H1 (cell line): Measurements from ENCODE around the gene PLCXD1. TPM values are rescaled to one million over a fixed set of nuclear protein-coding genes. Genes with fewer than 3 reads are reported as not detected.

Experiments used
- CTCF ChIA-PET: fragments of 300-600 bp; sonication (Branson Sonifier 250); formaldehyde crosslinking; loops from one replicate; lab custom pipeline; 2021; ENCODE audit not compliant: partially characterized antibody; lab: Charles Lee
- POLR2A ChIA-PET: fragments of 300-600 bp; sonication (Branson Sonifier 250); formaldehyde crosslinking; loops from one replicate; lab custom pipeline; 2021; ENCODE audit warnings: inconsistent platforms; ENCODE audit not compliant: partially characterized antibody; lab: Charles Lee
- DNase-seq, 2 experiments: peaks; one replicate each; pipeline versions ENCODE4 v3.0.0 to v3.0.0-alpha.2; 2010 to 2022; ENCODE audit warnings: low spot score in 2 of 2, low read depth in 1 of 2, mixed read lengths in 1 of 2
- FAIRE-seq: peaks from 2 replicates; lab custom pipeline; 2011; peaks lifted over from hg19 to GRCh38; lab: Jason Lieb, UNC
- H2AFZ ChIP-seq: 2 replicates; pipeline ENCODE4 v1.8.1; 2012; ENCODE audit warnings: low read length, inconsistent platforms
- H2AK5ac ChIP-seq: 2 replicates; pipeline ENCODE4 v1.6.1; 2013; ENCODE audit warnings: low read depth, low read length
- H2BK120ac ChIP-seq: replicated peaks from 2 replicates; pipeline ENCODE3; 2013; ENCODE audit warnings: low read depth, low read length, inconsistent platforms
- H2BK12ac ChIP-seq: 2 replicates; pipeline ENCODE4 v1.6.1; 2013; ENCODE audit warnings: low read depth, low read length
- H2BK15ac ChIP-seq: 2 replicates; pipeline ENCODE4 v1.6.1; 2013; ENCODE audit warnings: low read length
- H2BK20ac ChIP-seq: 2 replicates; pipeline ENCODE4 v1.6.1; 2013; ENCODE audit warnings: low read length
- H2BK5ac ChIP-seq: 2 replicates; pipeline ENCODE4 v1.6.1; 2013; ENCODE audit warnings: low read depth, low read length
- H3K14ac ChIP-seq: 2 replicates; pipeline ENCODE4 v1.6.1; 2013; ENCODE audit warnings: inconsistent platforms; ENCODE audit not compliant: insufficient read length
- H3K18ac ChIP-seq: 2 replicates; pipeline ENCODE4 v1.6.1; 2013; ENCODE audit warnings: low read length; ENCODE audit errors: extremely low read depth
- H3K23ac ChIP-seq: 2 replicates; pipeline ENCODE4 v1.6.1; 2013; ENCODE audit warnings: inconsistent platforms; ENCODE audit not compliant: insufficient read length
- H3K23me2 ChIP-seq: 2 replicates; pipeline ENCODE4 v1.6.1; 2013; ENCODE audit warnings: low read depth, low read length
- H3K27ac ChIP-seq: 2 replicates; pipeline ENCODE4 v1.6.1; 2011; ENCODE audit warnings: low read depth, low read length, inconsistent platforms
- H3K27me3 ChIP-seq, 4 experiments: replicated peaks in 1 of 4; 1 replicate in 1 of 4; 2 replicates in 3 of 4; pipeline versions ENCODE4 v1.6.1 to v1.8.1; 2011 to 2013; ENCODE audit warnings: low read length in 3 of 4, mild to moderate bottlenecking in 3 of 4, inconsistent platforms in 2 of 4, mixed read lengths in 2 of 4, moderate library complexity in 1 of 4; ENCODE audit not compliant: control insufficient read depth in 3 of 4, insufficient read depth in 3 of 4; ENCODE audit errors: extremely low read depth in 1 of 4
- H3K36me3 ChIP-seq, 4 experiments: 2 replicates each; pipeline versions ENCODE4 v1.6.1 to v1.8.1; 2011 to 2013; ENCODE audit warnings: mild to moderate bottlenecking in 4 of 4, low read length in 3 of 4, moderate library complexity in 2 of 4, control low read depth in 1 of 4, inconsistent platforms in 1 of 4; ENCODE audit not compliant: insufficient read depth in 4 of 4, control insufficient read depth in 2 of 4
- H3K4ac ChIP-seq: replicated peaks from 2 replicates; pipeline ENCODE3; 2013; ENCODE audit warnings: low read length, low read depth, mixed read lengths, inconsistent platforms; ENCODE audit not compliant: insufficient read length
- H3K4me1 ChIP-seq, 4 experiments: replicated peaks in 1 of 4; 1 replicate in 1 of 4; 2 replicates in 3 of 4; pipeline versions ENCODE4 v1.6.1 to v1.8.1; 2011 to 2013; ENCODE audit warnings: low read length in 3 of 4, inconsistent platforms in 2 of 4, mixed read lengths in 1 of 4; ENCODE audit not compliant: insufficient read depth in 4 of 4, control insufficient read depth in 3 of 4
- H3K4me2 ChIP-seq, 2 experiments: 2 replicates each; pipeline versions ENCODE4 v1.6.1 to v1.8.1; 2011 to 2013; ENCODE audit warnings: low read depth in 2 of 2, low read length in 2 of 2, control low read depth in 1 of 2, inconsistent platforms in 1 of 2, mild to moderate bottlenecking in 1 of 2; ENCODE audit not compliant: insufficient read depth in 1 of 2
- H3K4me3 ChIP-seq, 4 experiments: fragments of 200-600, 300-600 bp in 1 of 4; sonication (generic), shearing (Covaris generic), sonication (Bioruptor Twin) in 1 of 4; 2 replicates each; pipeline versions ENCODE4 v1.5.1 to v1.8.1; 2011 to 2016; ENCODE audit warnings: low read length in 4 of 4, low read depth in 3 of 4, control low read depth in 2 of 4, inconsistent platforms in 2 of 4, mild to moderate bottlenecking in 2 of 4, mixed read lengths in 1 of 4, moderate library complexity in 1 of 4; ENCODE audit not compliant: insufficient read depth in 2 of 4; ENCODE audit errors: extremely low read depth in 1 of 4
- H3K56ac ChIP-seq: replicated peaks from 2 replicates; pipeline ENCODE3; 2013; ENCODE audit warnings: low read depth, mild to moderate bottlenecking, mixed read lengths, low read length, inconsistent platforms; ENCODE audit not compliant: insufficient read length
- H3K79me1 ChIP-seq: 2 replicates; pipeline ENCODE4 v1.6.1; 2013; ENCODE audit warnings: low read depth, low read length, control low read depth
- H3K79me2 ChIP-seq, 2 experiments: 2 replicates each; pipeline versions ENCODE4 v1.6.1 to v1.8.1; 2012 to 2013; ENCODE audit warnings: low read length in 2 of 2, mild to moderate bottlenecking in 2 of 2, inconsistent platforms in 1 of 2; ENCODE audit not compliant: insufficient read depth in 2 of 2, control insufficient read depth in 1 of 2
- H3K9ac ChIP-seq, 4 experiments: replicated peaks in 1 of 4; 1 replicate in 1 of 4; 2 replicates in 3 of 4; pipeline versions ENCODE4 v1.6.1 to v1.8.1; 2011 to 2013; ENCODE audit warnings: low read depth in 3 of 4, low read length in 3 of 4, control low read depth in 2 of 4, mild to moderate bottlenecking in 2 of 4, moderate library complexity in 2 of 4, inconsistent platforms in 1 of 4; ENCODE audit errors: extremely low read depth in 1 of 4
- H3K9me3 ChIP-seq, 2 experiments: 2 replicates each; pipeline versions ENCODE4 v1.6.1 to v1.8.1; 2012 to 2013; ENCODE audit warnings: mild to moderate bottlenecking in 2 of 2, moderate library complexity in 2 of 2, control low read depth in 1 of 2, inconsistent platforms in 1 of 2, low read depth in 1 of 2, low read length in 1 of 2, mixed read lengths in 1 of 2; ENCODE audit not compliant: insufficient read depth in 2 of 2
- H4K20me1 ChIP-seq, 2 experiments: replicated peaks in 1 of 2; 2 replicates each; pipeline versions ENCODE3 to v1.8.1; 2011 to 2013; ENCODE audit warnings: inconsistent platforms in 2 of 2, low read length in 2 of 2, mild to moderate bottlenecking in 1 of 2; ENCODE audit not compliant: insufficient read depth in 2 of 2, control insufficient read depth in 1 of 2
- H4K5ac ChIP-seq: 2 replicates; pipeline ENCODE4 v1.6.1; 2013; ENCODE audit warnings: low read length, low read depth, mixed read lengths, inconsistent platforms; ENCODE audit not compliant: insufficient read length
- H4K8ac ChIP-seq: 2 replicates; pipeline ENCODE4 v1.8.0; 2013; ENCODE audit warnings: mild to moderate bottlenecking, moderate library complexity, low read length, inconsistent platforms; ENCODE audit not compliant: insufficient read depth; ENCODE audit errors: extremely low read depth
- H4K91ac ChIP-seq: replicated peaks from 2 replicates; pipeline ENCODE3; 2013; ENCODE audit warnings: low read length, mixed read lengths, inconsistent platforms; ENCODE audit not compliant: insufficient read length
- BRCA1 ChIP-seq: IDR thresholded peaks from 2 replicates; pipeline ENCODE4 v1.6.1; 2012; ENCODE audit warnings: low read depth, low read length, improper control_type of control experiment
- CBX8 ChIP-seq: fragments of 300-800, 300-1000 bp; sonication (generic); IDR thresholded peaks from 2 replicates; pipeline ENCODE4 v1.7.1; 2016; ENCODE audit warnings: low read depth, low read length, borderline replicate concordance
- GABPA ChIP-seq: IDR thresholded peaks from 2 replicates; pipeline ENCODE4 v1.6.1; 2011; ENCODE audit warnings: mild to moderate bottlenecking, low read length, moderate library complexity, borderline replicate concordance; ENCODE audit not compliant: insufficient read depth
- JUN ChIP-seq: IDR thresholded peaks from 2 replicates; pipeline ENCODE4 v1.6.1; 2011; ENCODE audit warnings: low read depth, mild to moderate bottlenecking, improper control_type of control experiment, low read length
- KDM1A ChIP-seq: fragments of 200-600, 300-600 bp; sonication (generic); IDR thresholded peaks from 2 replicates; pipeline ENCODE4 v1.7.1; 2016; ENCODE audit warnings: mild to moderate bottlenecking, low read length, borderline replicate concordance
- KDM4A ChIP-seq: IDR thresholded peaks from one replicate; pipeline ENCODE4 v1.7.1; 2012; ENCODE audit warnings: low read depth, mild to moderate bottlenecking, moderate library complexity, low read length, inconsistent platforms; ENCODE audit not compliant: severe bottlenecking
- POU5F1 ChIP-seq: IDR thresholded peaks from 2 replicates; pipeline ENCODE4 v1.6.1; 2011; ENCODE audit warnings: low read depth, mild to moderate bottlenecking, low read length, moderate library complexity
- SIRT6 ChIP-seq: IDR thresholded peaks from one replicate; pipeline ENCODE4 v1.7.1; 2012; ENCODE audit warnings: low read length, inconsistent platforms
- SP1 ChIP-seq: IDR thresholded peaks from 2 replicates; pipeline ENCODE4 v1.6.1; 2011; ENCODE audit warnings: low read depth, low read length
- TAF1 ChIP-seq: IDR thresholded peaks from 2 replicates; pipeline ENCODE4 v1.6.1; 2011; ENCODE audit warnings: mild to moderate bottlenecking, low read depth, low read length
- ZNF274 ChIP-seq: IDR thresholded peaks from 2 replicates; pipeline ENCODE4 v1.7.0; 2012; ENCODE audit warnings: low read length, borderline replicate concordance; ENCODE audit errors: extremely low read depth
- WGBS, 2 experiments: shearing (Covaris generic) in 1 of 2; methylation state at CpG; one replicate each; pipeline versions ENCODE4 v1.1.6 to v1.1.7; 2013 to 2015; ENCODE audit warnings: low lambda C conversion rate in 2 of 2, mixed read lengths in 2 of 2, inconsistent platforms in 1 of 2, low coverage in 1 of 2, missing lambda C conversion rate in 1 of 2; ENCODE audit not compliant: insufficient replicate concordance in 2 of 2, insufficient coverage in 1 of 2, insufficient read length in 1 of 2; ENCODE audit errors: extremely low coverage in 1 of 2, missing lambda C conversion rate in 1 of 2; 5-methylcytosine and 5-hydroxymethylcytosine counted together
- polyA plus RNA-seq, 7 experiments: library from polyadenylated mRNA; depleted of rRNA in 3 of 7; stranded (reverse) in 5 of 7; unstranded in 2 of 7; fragments of >200 nt in 5 of 7; fragments of 200-250 nt in 2 of 7; gene quantifications; 1 replicate in 5 of 7; 2 replicates in 1 of 7; 4 replicates in 1 of 7; pipeline versions ENCODE4 v1.2.1 to v1.2.3, GENCODE V29; 2011 to 2013; ENCODE audit warnings: missing spikeins in 2 of 7, mixed read lengths in 2 of 7
- total RNA-seq: library from RNA; stranded (reverse); fragmentation: NEBNext Ultra II Directional; extraction: Animal tissue kit (Norgen Biotek cat#: 25700); gene quantifications from 2 replicates; pipeline ENCODE4 v1.2.1, GENCODE V29; 2021

PLCXD1 gene
- total and polyA plus RNA-seq, 2 of the 8 experiments (the other 6 are each of a cell fraction or from before 2014, with no cell fraction given), result 93.6 to 124 TPM

- POLR2A ChIA-PET, result no interaction called here
These were observed 49.6 kb downstream of the PLCXD1 start for GRCh38 chrX:330726-331150.

More at GRCh38 chrX:330726-331150, 49.6 kb downstream of the PLCXD1 start:
- Histone ChIP-seq H4K20me1 (peaks cover 0 to 13% of the 10 kb centered on the region in 2 experiments), H3K4me2 (peak overlapping the region; percentile 46 to 96), H3K4ac (no peak overlapping the region), H3K23ac (no peak overlapping the region), H3K4me1 (peaks cover 0 to 5% (median 2%) of the 10 kb centered on the region in 4 experiments; a peak in 3 of 7 replicates), H4K8ac (peak overlapping the region; percentile 71; the same call in 1 of the 2 replicates), H3K27ac (no peak overlapping the region), H2BK5ac (no peak overlapping the region), H3K18ac (no peak overlapping the region), H2BK12ac (no peak overlapping the region), H3K79me2 (no peaks in the 10 kb centered on the region), H2BK120ac (no peak overlapping the region), H3K14ac (no peak overlapping the region), H3K36me3 (peaks cover 0 to 20% (median 0%) of the 10 kb centered on the region in 4 experiments; a peak in 2 of 8 replicates), H4K91ac (no peak overlapping the region), H2BK15ac (no peak overlapping the region), H3K9me3 (no peaks in the 10 kb centered on the region), H2AFZ (no peak overlapping the region; the same call in 1 of the 2 replicates), H3K9ac (no peak overlapping the region), H3K27me3 (peaks cover 0 to 2% (median 0%) of the 10 kb centered on the region in 4 experiments; a peak in 1 of 7 replicates), H3K4me3 (peak overlapping the region in 3 of 4 experiments; percentile 38 to 55 (median 47); a peak in 6 of 8 replicates), H3K56ac (no peak overlapping the region), H3K23me2 (no peaks in the 10 kb centered on the region), H2AK5ac (no peak overlapping the region), H4K5ac (no peak overlapping the region), H3K79me1 (no peaks in the 10 kb centered on the region), H2BK20ac (no peak overlapping the region)
- no peak for DNase-seq
- 29% methylated on average over 16 of the region's 28 CpGs; no CpG with 5 or more reads in 1 of the 2 experiments for WGBS, 2 experiments
- CTCF ChIA-PET, result no interaction called here
- TF ChIP-seq BRCA1 (no peak), CBX8 (no peak), TAF1 (no peak), KDM4A (no peak), GABPA (no peak), SIRT6 (no peak), KDM1A (no peak), POU5F1 (no peak), ZNF274 (no peak), SP1 (no peak), JUN (no peak)
- no peak for FAIRE-seq
